CD14-positive monocyte (primary cell): ENCODE measurements around the gene SSPN. TPM values are rescaled to one million over a fixed set of nuclear protein-coding genes. Genes with fewer than 3 reads are reported as not detected.
A peak's percentile ranks its signal among the peaks of the same experiment; 100 is the strongest.

ENCODE experiments used
- DNase-seq, 3 donors: peaks; one replicate each; pipeline ENCODE4 v3.0.0-alpha.2; 2011 to 2022
- H2AFZ ChIP-seq: 2 replicates; pipeline ENCODE4 v1.6.0; 2012; ENCODE audit warnings: mild to moderate bottlenecking, low read depth, low read length, inconsistent platforms; ENCODE audit not compliant: insufficient read depth, poor library complexity, severe bottlenecking
- H3K27ac ChIP-seq, 2 donors: 1 replicate in 1 of 2; 2 replicates in 1 of 2; pipeline ENCODE4 v1.5.1; 2012 to 2013; ENCODE audit warnings: low read length in 2 of 2, control low read depth in 1 of 2, inconsistent platforms in 1 of 2, low read depth in 1 of 2, mild to moderate bottlenecking in 1 of 2
- H3K27me3 ChIP-seq, 2 donors: one replicate each; pipeline versions ENCODE4 v1.6.0 to v1.6.1; 2011 to 2013; ENCODE audit warnings: low read length in 2 of 2; ENCODE audit not compliant: control insufficient read depth in 2 of 2, insufficient read depth in 2 of 2
- H3K36me3 ChIP-seq, 2 donors: replicated peaks in 1 of 2; 1 replicate in 1 of 2; 2 replicates in 1 of 2; pipeline versions ENCODE4 v1.5.1 to v1.6.1; 2012 to 2013; ENCODE audit warnings: low read length in 2 of 2, control low read depth in 1 of 2, inconsistent platforms in 1 of 2, mild to moderate bottlenecking in 1 of 2; ENCODE audit not compliant: insufficient read depth in 2 of 2, control insufficient read depth in 1 of 2
- H3K4me1 ChIP-seq, 2 donors: 1 replicate in 1 of 2; 2 replicates in 1 of 2; pipeline versions ENCODE4 v1.5.1 to v1.6.1; 2012 to 2013; ENCODE audit warnings: low read length in 2 of 2, control low read depth in 1 of 2, inconsistent platforms in 1 of 2, mild to moderate bottlenecking in 1 of 2, moderate library complexity in 1 of 2; ENCODE audit not compliant: insufficient read depth in 2 of 2, control insufficient read depth in 1 of 2
- H3K4me2 ChIP-seq: replicated peaks from 2 replicates; pipeline ENCODE3; 2012; ENCODE audit warnings: low read length, moderate library complexity, mild to moderate bottlenecking; ENCODE audit not compliant: poor library complexity, severe bottlenecking; ENCODE audit errors: extremely low read depth
- H3K4me3 ChIP-seq, 3 experiments: fragments of 200-600 bp in 1 of 3; sonication (generic) in 1 of 3; replicated peaks in 1 of 3; 1 replicate in 2 of 3; 2 replicates in 1 of 3; pipeline ENCODE4 v1.5.1; 2011 to 2013; ENCODE audit warnings: low read length in 3 of 3, mild to moderate bottlenecking in 3 of 3, control low read depth in 2 of 3, low read depth in 2 of 3, inconsistent platforms in 1 of 3, moderate library complexity in 1 of 3
- H3K79me2 ChIP-seq: 2 replicates; pipeline ENCODE4 v1.6.0; 2012; ENCODE audit warnings: mild to moderate bottlenecking, control low read depth, inconsistent platforms, low read length, moderate library complexity; ENCODE audit not compliant: insufficient read depth
- H3K9ac ChIP-seq: 2 replicates; pipeline ENCODE4 v1.6.0; 2017; ENCODE audit warnings: low read length, mild to moderate bottlenecking; ENCODE audit not compliant: insufficient read depth, poor library complexity, severe bottlenecking
- H3K9me3 ChIP-seq, 2 donors: replicated peaks in 1 of 2; 1 replicate in 1 of 2; 2 replicates in 1 of 2; pipeline versions ENCODE4 v1.5.1 to v1.6.1; 2012 to 2013; ENCODE audit warnings: low read length in 2 of 2, control low read depth in 1 of 2; ENCODE audit not compliant: control insufficient read depth in 1 of 2, insufficient read depth in 1 of 2
- H4K20me1 ChIP-seq: 2 replicates; pipeline ENCODE4 v1.6.0; 2012; ENCODE audit warnings: mild to moderate bottlenecking, low read length, control low read depth, moderate library complexity; ENCODE audit not compliant: insufficient read depth
- H3K27ac Mint-ChIP-seq, 7 donors: one replicate each; pipeline ENCODE4 v1.8.0; 2020; ENCODE audit warnings: mild to moderate bottlenecking in 7 of 7, mixed read lengths in 7 of 7, moderate library complexity in 6 of 7, inconsistent platforms in 2 of 7
- H3K27me3 Mint-ChIP-seq, 3 donors: one replicate each; pipeline ENCODE4 v1.8.0; 2021 to 2022; ENCODE audit warnings: low read depth in 3 of 3, mild to moderate bottlenecking in 3 of 3, mixed read lengths in 3 of 3, moderate library complexity in 3 of 3, inconsistent platforms in 1 of 3
- H3K36me3 Mint-ChIP-seq, 2 donors: one replicate each; pipeline ENCODE4 v1.8.0; 2020; ENCODE audit warnings: mixed read lengths in 2 of 2, inconsistent platforms in 1 of 2, mild to moderate bottlenecking in 1 of 2
- H3K4me1 Mint-ChIP-seq: one replicate; pipeline ENCODE4 v1.8.0; 2020; ENCODE audit warnings: mild to moderate bottlenecking, mixed read lengths
- H3K4me3 Mint-ChIP-seq, 2 donors: one replicate each; pipeline ENCODE4 v1.8.0; 2020; ENCODE audit warnings: mild to moderate bottlenecking in 2 of 2, mixed read lengths in 2 of 2, moderate library complexity in 1 of 2
- H3K9me3 Mint-ChIP-seq, 7 donors: one replicate each; pipeline ENCODE4 v1.8.0; 2020 to 2022; ENCODE audit warnings: mixed read lengths in 7 of 7, mild to moderate bottlenecking in 6 of 7, moderate library complexity in 6 of 7, inconsistent platforms in 2 of 7
- CTCF ChIP-seq: fragments of 200-600 bp; IDR thresholded peaks from one replicate; pipeline ENCODE4 v1.8.0; 2022; ENCODE audit warnings: antibody characterized with exemption, mild to moderate bottlenecking
- WGBS: methylation state at CpG from one replicate; pipeline ENCODE4 v1.1.5; 2013; ENCODE audit warnings: missing lambda C conversion rate; ENCODE audit not compliant: insufficient coverage; 5-methylcytosine and 5-hydroxymethylcytosine counted together
- intact Hi-C, 2 donors: fragments of 100-400 bp; cut with micrococcal nuclease; formaldehyde crosslinking; loops; one replicate each; pipeline versions ENCODE4 v1.15.0 to v1.15.1; 2023
- polyA plus RNA-seq, 3 donors: library from polyadenylated mRNA; depleted of rRNA in 1 of 3; unstranded in 2 of 3; stranded (reverse) in 1 of 3; fragments of 300-500 nt in 2 of 3; fragments of >200 nt in 1 of 3; fragmentation: Illumina TruSeq in 2 of 3; gene quantifications; 1 replicate in 2 of 3; 2 replicates in 1 of 3; pipeline ENCODE4 v1.2.3, GENCODE V29; 2012 to 2021

The SSPN gene
- polyA plus RNA-seq, 3 donors, result 0.15 TPM; not detected in 2

- 5% methylated on average over 37 of the region's 44 CpGs for WGBS
- H3K4me3 Mint-ChIP-seq, result peak overlapping the region; percentile 49 to 89
Observed at GRCh38 chr12:26226629-26227360, 31.4 kb downstream of the SSPN start.

GRCh38 chr12:26227361-26227745 lies 32.0 kb downstream of the SSPN start:
- intact Hi-C loops, result no loop called here
- H3K27me3 Mint-ChIP-seq, result peaks cover 18 to 35% (median 30%) of the 10 kb centered on the region in 3 donors
- no peaks in the 10 kb centered on the region for H3K36me3 ChIP-seq
- no peaks in the 10 kb centered on the region for H4K20me1 ChIP-seq
- no peaks in the 10 kb centered on the region for H3K36me3 Mint-ChIP-seq
- no peak overlapping the region for H3K27ac ChIP-seq
- peak overlapping the region in 1 of 2 donors; percentile 89 for H3K4me3 Mint-ChIP-seq
- no peak for TF ChIP-seq CTCF
- no peak overlapping the region for H3K4me2 ChIP-seq
- no peak overlapping the region for H3K9ac ChIP-seq
- no peak for DNase-seq
- H3K4me1 ChIP-seq, result peaks cover 8 to 9% of the 10 kb centered on the region in 2 donors
- peaks cover 20 to 23% of the 10 kb centered on the region in 2 donors for H3K27me3 ChIP-seq
- H3K9me3 ChIP-seq, result no peaks in the 10 kb centered on the region
- no peak overlapping the region for H2AFZ ChIP-seq
- 71% methylated on average over 2 of the region's 6 CpGs for WGBS
- H3K4me1 Mint-ChIP-seq, result peaks cover 11% of the 10 kb centered on the region
- H3K4me3 ChIP-seq, result peak overlapping the region in 1 of 3 experiments; percentile 53
- H3K9me3 Mint-ChIP-seq, result no peaks in the 10 kb centered on the region
- no peaks in the 10 kb centered on the region for H3K79me2 ChIP-seq
- H3K27ac Mint-ChIP-seq, result no peak overlapping the region

More at GRCh38 chr12:26226629-26227360, 31.4 kb downstream of the SSPN start:
- Mint-ChIP-seq H3K36me3 (no peaks in the 10 kb centered on the region), H3K9me3 (no peaks in the 10 kb centered on the region), H3K27me3 (peaks cover 18 to 35% (median 30%) of the 10 kb centered on the region in 3 donors), H3K4me1 (peaks cover 11% of the 10 kb centered on the region), H3K27ac (no peak overlapping the region)
- no peak for DNase-seq
- Histone ChIP-seq H3K27me3 (peaks cover 20 to 23% of the 10 kb centered on the region in 2 donors), H3K36me3 (no peaks in the 10 kb centered on the region), H3K27ac (no peak overlapping the region), H4K20me1 (no peaks in the 10 kb centered on the region), H3K4me1 (peaks cover 8 to 9% of the 10 kb centered on the region in 2 donors), H3K9me3 (no peaks in the 10 kb centered on the region), H3K4me3 (peak overlapping the region in 1 of 3 experiments; percentile 53), H2AFZ (peak overlapping the region; percentile 40), H3K79me2 (no peaks in the 10 kb centered on the region), H3K9ac (no peak overlapping the region), H3K4me2 (peak overlapping the region; percentile 58)
- no peak for TF ChIP-seq CTCF
- intact Hi-C loops, result no loop called here
